Right ventricle myocardium inferior (tissue), 1 donor: ENCODE data around the gene TRDN. TPM values are rescaled to one million over a fixed set of nuclear protein-coding genes. Genes with fewer than 3 reads are reported as not detected.
"Not testable (repeated sequence)": the region's sequence is repeated elsewhere in the genome, so short reads cannot be mapped to it uniquely, and the experiment has no call there.

Source experiments
- ATAC-seq: fragments of 200-7000 bp; cut with Tn5 transposase; one replicate; pipeline ENCODE4 v1.9.1; 2020; ENCODE audit warnings: mild to moderate bottlenecking, moderate library complexity
- DNase-seq: peaks from one replicate; pipeline ENCODE4 v3.0.0; 2021; ENCODE audit errors: missing footprints
- intact Hi-C: fragments of 100-400 bp; cut with DNase I; formaldehyde crosslinking; loops from one replicate; pipeline ENCODE4 v1.11.0; 2022
- total RNA-seq: library from RNA; stranded (reverse); fragmentation: NEBNext Ultra II Directional; extraction: Animal tissue kit (Norgen Biotek cat#: 25700); gene quantifications from one replicate; pipeline ENCODE4 v1.2.1, GENCODE V29; 2021
- donor health status: DM: no; HTN: yes; CAD: no; lungs with severe emphysema.

The TRDN gene
- total RNA-seq, 1 donor from 2014 or later: 394 TPM

DNA sequence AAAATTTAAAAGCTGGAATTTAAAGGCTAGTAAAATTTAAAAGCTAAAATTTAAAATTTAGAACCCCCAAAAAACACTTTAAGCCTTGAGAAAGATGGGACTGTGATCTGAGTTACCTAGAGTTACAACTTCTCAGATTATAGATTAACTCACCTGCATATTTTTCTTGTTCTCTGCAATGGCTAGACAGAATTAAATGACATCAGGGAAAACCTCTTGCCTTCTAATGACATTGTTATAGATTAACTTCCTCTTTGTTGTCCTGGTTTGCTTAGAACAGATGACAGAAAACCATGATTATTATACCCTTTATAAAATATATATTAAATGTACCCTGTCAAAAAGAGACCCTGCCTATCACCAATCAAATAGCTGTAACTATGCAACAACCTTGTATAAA is 56.4 kb downstream of the TRDN start:
- ATAC-seq: no peak
- intact Hi-C loops: no loop called here
- DNase-seq: no peak

DNA sequence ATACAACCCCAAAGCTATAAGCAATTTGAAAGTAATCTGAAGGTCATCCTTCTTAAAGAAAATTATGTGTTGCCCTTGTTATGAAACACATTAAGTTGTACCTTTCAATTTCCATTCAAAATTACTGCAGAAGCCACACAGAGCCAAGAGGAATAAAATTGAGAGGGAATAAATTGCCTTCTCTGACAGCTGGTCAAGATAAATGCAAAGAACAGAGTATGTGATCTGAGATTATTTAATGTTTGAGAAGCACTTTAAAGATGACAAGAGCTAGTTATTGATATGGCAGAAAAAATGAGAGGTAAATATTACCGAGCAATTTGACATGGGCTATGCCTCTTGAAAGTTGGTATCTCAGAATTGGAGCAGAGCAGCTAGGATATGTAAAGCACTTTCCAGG is 61.6 kb downstream of the TRDN start:
- intact Hi-C loops: no loop called here
- ATAC-seq (no peak), DNase-seq (no peak)

DNA sequence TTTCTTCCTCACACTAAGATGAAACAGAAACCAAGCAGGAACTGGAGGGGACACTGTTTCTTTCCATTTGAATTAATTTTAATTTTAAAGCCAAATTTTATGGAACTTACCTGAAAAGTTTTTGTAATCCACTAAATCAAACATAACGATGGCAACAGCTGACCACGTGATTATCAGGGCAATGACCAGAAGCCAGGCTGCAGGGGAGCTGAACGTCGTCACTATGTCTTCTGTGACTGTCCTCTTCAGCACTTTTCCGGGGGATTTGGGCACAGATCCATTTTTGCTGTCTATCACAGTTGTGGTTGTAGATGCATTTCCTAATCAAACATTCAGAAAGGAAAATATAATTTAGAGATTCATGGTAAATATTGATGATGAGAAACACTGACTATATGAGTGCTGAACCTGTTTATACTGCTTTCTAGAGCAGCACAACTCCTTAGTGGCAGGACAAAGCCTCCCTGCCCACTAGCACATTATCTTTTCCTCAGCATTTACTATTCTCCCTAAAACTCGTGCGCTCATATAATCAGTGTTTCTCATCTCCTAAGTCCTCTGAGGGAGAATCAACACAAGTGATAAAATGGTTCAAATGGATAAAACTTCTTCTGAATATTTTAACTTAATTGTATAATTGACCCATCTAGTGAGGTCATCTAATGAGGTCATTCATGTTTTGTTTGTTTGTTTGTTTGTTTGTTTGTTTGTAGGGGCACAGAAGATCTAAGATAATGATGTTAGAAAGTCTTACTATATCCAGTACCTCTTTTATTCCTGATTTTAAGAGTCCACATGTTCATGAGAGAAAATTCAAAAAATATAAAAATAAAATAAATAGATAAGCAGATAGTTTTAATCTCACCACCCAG is 65.7 kb downstream of the TRDN start:
- intact Hi-C loops: no loop called here
- ATAC-seq (no peak), DNase-seq (no peak)

DNA sequence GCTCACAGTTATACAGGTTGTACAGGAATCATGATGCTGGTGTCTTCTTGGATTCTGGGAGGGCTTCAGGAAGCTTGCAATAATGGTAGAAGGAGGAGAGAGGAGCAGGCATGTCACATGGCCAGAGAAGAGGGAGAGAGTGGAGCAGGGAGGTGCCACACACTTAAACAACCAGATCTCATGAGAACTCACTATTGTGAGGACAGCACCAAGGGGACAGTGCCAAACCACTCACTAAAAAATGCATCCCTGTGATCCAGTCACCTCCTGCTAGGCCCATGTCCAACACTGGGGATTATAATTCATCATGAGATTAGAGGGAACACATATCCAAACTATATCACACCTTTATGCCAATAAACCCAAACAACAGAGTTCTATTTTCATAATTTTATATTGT is 67.2 kb downstream of the TRDN start:
- DNase-seq: no peak
- peak; percentile 69 for ATAC-seq
- intact Hi-C loops: no loop called here

DNA sequence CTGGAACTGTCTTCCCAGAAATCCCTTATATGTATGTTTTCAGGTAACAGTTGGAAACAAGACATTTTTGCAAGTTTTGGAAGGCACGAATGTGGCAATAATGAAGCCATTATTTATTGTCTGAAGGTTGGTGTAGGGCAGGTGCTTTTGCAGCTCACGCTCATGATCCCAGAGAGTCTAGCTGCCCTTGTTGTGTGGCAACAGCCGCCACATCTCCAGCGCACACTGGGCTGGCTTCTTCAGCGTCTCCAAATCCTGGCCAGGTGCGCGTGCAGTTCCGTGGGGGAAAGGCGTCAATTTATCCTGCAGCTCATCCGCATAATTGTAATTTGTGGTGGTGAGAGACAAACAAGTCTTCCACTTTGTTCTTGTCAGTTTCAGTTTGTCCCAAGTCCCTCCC is 71.2 kb downstream of the TRDN start:
- ATAC-seq (no peak), DNase-seq (no peak)
- intact Hi-C loops: no loop called here

DNA sequence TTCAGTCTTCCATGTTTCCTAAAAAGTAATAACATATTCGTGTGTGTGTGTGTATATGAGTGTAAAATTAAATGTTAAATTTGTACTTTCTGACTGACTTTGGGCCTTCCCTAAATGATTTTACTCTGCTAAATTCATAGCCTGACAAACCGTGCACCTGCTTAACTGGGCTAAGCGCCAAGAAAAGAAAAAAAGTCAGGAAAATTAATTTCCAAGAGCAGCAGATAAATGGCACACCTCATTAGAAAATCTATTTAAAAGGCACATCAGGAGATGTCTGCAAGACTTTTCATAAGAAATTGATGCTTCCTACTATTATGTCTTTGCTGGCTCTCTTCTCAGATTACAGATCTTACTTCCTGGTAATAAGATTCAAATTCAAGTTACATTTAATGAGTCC is 72.4 kb downstream of the TRDN start:
- intact Hi-C loops: no loop called here
- DNase-seq (no peak), ATAC-seq (no peak)

DNA sequence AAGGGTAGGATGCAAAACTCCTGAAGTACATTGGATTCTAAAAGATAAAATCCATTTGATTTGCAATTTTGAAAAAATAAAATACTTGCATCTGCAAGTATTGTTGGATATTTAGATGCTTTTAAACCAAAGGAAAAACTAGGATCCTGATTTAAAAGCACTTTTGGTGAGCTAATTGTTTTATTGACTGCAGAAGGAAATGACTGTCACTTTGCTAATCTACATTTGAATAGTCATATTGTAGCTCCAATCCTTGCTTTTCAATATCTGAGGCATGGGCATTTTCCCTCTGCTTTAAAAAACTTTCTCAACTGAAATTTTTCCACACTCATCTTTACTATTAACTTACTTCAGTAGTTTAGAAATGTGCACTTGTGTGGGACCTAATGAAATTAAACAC is 74.1 kb downstream of the TRDN start:
- intact Hi-C loops: no loop called here
- DNase-seq (no peak), ATAC-seq (no peak)

DNA sequence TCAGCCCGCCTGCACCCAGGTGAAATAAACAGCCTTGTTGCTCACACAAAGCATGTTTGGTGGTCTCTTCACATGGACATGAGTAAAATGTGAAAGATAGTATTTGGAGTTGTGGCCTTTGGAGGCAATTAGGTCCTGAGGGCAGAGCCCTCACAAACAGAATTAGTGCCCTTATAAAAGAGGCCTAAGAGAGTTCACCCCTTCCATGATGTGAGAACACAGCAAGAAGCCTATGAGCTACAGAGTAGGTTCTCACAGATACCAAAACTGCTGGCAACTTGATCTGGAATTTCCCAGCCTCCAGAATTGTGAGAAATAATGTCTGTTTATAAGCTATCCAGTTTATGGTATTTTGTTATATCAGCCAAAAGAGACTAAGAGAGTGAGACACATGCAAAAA is 74.5 kb downstream of the TRDN start:
- DNase-seq: no peak
- intact Hi-C loops: no loop called here
- ATAC-seq: no peak

DNA sequence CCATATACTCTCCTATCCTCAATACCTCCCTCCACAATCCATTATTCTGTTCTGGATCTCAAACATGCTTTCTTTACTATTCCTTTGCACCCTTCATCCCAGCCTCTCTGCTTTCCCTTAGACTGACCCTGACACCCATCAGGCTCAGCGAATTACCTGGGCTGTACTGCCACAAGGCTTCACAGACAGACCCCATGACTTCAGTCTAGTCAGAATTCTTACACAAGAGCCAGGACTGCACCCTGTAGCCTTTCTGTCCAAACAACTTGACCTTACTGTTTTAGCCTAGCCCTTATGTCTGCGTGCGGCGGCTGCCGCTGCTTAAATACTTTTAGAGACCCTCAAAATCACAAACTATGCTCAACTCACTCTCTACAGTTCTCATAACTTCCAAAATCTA is 76.9 kb downstream of the TRDN start:
- DNase-seq, ATAC-seq, intact Hi-C loops: not testable (repeated sequence)

DNA sequence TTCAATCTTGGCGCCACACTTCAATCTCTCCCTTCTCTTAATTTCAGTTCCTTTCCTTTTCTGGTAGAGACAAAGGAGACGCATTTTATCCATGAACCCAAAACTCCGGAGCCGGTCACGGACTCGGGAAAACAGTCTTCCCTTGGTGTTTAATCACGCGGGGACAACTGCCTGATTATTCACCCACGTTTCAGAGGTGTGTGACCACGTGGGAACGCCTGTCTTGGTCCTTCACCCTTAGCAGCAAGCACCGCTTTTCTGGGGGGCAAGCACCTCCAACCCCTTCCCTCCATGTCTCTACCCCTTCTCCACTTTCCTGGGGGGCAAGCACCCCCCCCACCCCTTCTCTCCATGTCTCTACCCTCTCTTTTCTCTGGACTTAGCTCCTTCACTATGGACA is 79.3 kb downstream of the TRDN start:
- ATAC-seq, intact Hi-C loops, DNase-seq: not testable (repeated sequence)

DNA sequence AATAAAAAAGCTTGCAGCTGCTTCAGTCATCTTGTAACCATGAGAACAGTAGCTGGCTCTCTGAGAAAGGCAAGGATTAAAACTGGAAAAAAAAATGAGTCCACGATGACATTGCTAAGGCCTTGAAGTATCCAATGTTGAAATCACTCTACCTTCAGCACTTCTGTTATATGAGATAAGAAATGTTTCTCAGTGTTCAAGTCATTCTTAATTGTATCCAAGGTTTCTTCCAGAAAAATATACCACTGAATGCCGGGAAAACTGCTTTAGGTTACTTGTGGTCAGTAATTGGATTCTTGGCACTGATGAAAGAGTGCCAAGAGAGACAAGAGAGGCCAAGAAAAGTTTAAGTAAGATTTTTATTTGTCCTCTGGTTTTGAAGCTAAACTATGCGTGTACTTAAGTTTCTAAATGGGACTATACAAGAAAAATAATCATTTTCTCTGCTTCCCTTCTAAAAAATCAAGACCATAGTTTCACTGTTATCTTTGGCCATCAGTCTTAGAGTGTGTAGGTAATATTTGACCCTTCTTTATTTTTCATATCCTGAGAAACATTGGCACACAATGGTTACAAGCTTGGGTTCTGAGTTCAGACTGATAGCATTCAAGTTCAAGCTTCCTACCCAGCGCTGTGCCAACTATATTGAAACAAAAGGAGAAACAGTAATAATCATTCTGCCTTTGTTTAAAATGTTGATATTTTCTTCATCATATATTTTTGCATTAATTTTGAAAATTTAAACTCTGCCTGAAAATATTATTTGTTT is 84.6 kb downstream of the TRDN start:
- ATAC-seq (no peak), DNase-seq (no peak)
- intact Hi-C loops: no loop called here

DNA sequence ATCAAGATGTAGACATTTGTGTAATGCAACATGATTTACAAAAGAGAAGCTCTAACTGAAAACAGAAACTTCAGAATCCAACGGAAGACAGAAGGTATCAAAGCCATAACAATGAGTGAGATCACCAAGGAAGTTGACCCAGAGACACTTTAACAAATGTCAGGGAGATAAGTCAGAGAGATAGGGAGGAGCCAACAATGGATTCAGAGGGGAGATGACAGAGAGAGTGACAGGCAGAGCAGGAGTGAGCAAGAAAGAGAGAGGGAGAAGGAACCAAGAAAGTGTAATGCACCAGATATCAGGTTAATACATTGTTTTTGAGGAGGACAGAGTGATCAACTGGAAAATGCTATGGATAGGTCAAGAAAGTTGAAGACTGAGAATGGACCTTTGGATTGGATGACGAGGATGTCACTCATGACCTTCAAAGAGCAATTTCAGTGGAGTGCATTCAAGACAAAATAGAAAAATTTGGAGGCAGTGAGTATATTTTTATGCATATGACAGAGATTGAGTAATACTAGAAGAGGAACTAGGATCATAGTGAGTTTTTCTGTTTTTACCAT is 86.6 kb downstream of the TRDN start:
- no peak for DNase-seq
- ATAC-seq: no peak
- intact Hi-C loops: no loop called here

DNA sequence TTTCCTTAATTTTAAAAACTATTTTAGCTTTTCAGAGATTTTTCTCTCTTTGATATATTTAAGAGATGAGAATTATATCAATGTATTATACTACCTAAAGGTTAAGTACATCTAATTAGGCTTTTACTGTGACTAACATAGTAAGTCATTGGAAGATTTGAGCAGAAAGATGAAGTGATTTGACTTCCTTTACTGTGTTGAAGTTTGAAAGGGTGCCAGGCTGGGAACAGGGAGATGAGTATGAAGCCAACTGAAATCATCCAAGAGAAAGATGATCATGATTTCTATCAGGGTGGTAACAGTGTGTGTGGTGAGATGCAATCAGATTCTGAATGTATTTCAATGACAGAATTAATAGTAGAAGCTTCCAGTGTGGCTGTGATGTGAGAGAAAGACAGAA is 87.3 kb downstream of the TRDN start:
- DNase-seq (no peak), ATAC-seq (no peak)
- intact Hi-C loops: no loop called here

DNA sequence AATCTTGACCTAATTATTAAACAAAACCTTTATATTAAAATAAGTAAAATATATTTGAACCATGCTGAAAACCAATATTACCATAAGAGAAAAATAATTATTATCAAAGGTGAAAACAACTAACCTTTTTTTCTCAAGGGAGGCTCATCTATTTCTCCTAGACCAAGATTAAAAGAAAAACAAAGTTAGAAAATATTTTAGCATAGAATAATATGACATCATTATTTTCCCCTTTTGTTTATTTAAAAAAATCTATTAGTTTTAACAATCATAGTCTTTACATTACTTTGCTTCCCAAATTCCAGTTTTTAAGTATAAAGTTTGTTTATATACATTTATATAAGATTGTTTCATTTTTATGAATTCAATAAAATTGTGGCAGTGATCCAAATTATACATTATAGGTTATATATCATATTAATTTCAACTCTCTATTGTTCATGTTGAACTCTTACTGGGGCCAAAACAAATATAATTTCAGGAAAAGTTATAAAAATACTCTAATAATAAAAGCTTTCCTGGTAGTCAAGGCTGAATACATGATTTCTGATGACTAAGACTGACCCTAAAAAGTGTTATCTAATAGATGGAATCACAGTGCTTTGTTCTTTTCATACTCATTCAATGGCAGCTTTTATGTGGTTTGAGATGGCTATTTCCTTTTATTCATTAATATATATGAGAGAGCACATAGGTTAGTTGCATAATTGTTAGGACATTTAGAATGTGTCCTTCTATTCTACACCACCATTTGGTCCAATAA is 89.4 kb downstream of the TRDN start:
- no peak for ATAC-seq
- DNase-seq: no peak
- intact Hi-C loops: no loop called here

DNA sequence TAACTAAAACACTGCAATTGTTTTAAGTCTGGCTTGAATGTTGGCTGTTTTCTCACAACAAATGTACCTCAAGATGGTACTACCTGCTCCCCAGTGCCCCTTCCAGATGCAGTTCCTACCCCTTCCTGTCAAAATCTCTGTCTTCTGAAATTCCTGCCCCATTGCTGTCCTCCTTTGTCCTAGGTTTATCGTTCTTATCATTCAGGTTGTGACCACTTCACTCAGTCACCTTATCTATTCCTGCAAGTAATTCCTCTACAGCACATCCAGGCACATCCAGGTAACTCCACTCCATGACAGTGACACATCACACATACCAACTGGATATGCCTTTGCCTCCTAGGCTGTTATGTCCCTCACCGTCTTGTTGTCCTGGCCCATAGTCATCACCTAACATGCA is 90.2 kb downstream of the TRDN start:
- DNase-seq (no peak), ATAC-seq (no peak)
- intact Hi-C loops: no loop called here

DNA sequence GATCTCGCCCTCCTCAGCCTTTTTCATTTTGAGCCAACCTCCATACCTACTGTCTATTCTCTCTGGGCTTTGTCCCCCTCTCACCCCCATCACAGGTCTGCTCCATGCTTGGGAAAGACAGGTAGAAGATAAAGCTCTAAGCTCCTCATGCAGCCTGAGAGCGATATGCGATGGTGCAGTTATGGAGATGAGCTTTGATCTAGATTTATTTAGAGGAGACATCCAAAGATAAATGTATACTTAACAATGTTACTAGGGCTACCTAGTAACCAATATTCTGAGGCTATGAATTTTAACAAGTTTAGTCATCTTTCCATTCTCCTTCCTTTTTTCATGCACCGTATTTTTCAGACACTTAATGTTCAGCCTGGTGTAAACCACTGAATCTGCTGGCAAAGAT is 95.3 kb downstream of the TRDN start:
- intact Hi-C loops: no loop called here
- DNase-seq (no peak), ATAC-seq (no peak)

DNA sequence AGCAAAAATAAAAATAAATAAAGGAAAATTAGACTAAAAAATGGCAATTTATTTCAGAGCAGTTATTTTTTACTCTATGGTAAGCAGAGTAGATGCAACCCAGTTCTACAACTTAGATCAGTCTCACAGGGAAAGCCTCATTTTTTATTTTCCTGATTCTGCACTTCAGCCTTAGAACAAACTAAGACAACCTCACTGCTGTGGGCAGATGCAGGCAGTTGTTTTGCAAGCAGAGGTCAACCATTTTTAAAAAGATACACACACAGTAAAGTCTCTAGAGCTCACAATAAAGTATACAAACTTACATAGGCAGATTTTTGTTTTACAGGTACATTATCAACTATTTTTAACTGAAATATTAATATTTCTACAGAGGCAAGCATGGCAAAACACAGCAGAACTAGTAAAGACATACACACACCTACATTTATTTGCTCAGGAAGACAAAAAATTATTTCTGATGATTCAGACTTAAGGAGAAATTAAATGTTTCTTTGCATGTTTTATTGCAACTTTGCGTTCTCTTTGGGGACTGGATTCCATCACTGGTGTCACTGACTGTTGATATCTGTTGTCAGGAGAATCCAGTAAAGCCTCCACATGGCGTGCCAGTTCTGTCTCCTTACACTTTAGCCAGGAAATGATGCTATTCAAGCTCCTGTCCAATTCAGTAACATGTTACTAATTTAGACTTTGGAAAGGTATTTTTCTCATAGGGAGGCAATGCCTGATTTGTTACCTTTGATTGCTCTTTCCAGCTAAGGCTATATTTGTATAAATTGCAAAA is 102.7 kb downstream of the TRDN start:
- no peak for DNase-seq
- peak; percentile 92 for ATAC-seq
- intact Hi-C loops: no loop called here

DNA sequence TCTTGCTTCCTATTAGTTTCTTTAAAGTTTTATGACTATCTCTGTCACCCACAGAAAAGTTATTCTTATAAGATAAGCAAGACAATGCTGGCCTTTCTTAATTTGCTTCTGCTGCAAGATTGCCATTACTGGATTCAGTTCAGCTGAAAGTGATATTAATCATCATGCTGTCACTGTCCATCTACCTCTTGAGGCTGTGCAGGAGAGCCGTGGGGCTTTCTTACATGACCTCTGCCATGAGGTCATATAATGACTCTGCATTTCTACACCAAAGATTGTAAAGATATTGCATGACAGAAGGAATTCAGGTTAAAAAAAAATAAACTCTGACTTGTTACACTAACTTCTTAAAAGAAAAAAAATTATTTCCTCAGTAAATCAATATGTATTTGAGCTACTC is 106.9 kb downstream of the TRDN start:
- intact Hi-C loops: no loop called here
- no peak for ATAC-seq
- DNase-seq: no peak

DNA sequence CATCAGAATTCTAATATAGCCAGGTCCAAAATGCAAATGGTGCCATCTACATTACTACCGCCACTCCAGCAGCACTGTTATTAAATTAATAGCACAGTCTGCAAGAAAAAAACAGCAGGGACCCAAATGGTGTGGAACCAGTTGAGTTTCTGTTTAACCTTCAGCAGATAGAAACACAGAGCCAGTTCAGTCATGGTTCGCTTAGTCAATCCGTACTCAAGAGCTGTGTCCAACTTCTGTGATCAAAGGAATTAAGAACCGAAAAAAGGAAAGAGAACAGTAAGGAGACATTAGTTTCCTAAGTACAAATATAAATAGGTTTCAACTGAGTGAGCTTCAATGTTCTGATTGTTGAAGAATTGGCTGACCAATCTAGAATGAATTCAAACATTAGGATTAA is 107.7 kb downstream of the TRDN start:
- intact Hi-C loops: no loop called here
- no peak for DNase-seq
- ATAC-seq: no peak
